Suprapubic skin (tissue), 4 donors: Measurements from ENCODE around the gene HPCAL1. TPM values are rescaled to one million over a fixed set of nuclear protein-coding genes. Genes with fewer than 3 reads are reported as not detected.
"Not testable (repeated sequence)": the region's sequence is repeated elsewhere in the genome, so short reads cannot be mapped to it uniquely, and the experiment has no call there.

ENCODE experiments used
- DNase-seq, 2 donors: peaks; one replicate each; pipeline ENCODE4 v3.0.0-alpha.2; 2019; ENCODE audit warnings: low spot score in 2 of 2
- H3K27ac ChIP-seq: fragments of 200-600 bp; sonication (generic); one replicate; pipeline ENCODE4 v1.5.1; 2019
- H3K27me3 ChIP-seq: fragments of 200-600 bp; sonication (generic); one replicate; pipeline ENCODE4 v1.5.1; 2019
- H3K36me3 ChIP-seq: fragments of 200-600 bp; sonication (generic); one replicate; pipeline ENCODE4 v1.5.1; 2019
- H3K4me1 ChIP-seq: fragments of 200-600 bp; sonication (generic); one replicate; pipeline ENCODE4 v1.5.1; 2019
- H3K4me3 ChIP-seq: fragments of 200-600 bp; sonication (generic); one replicate; pipeline ENCODE4 v1.5.1; 2019; ENCODE audit warnings: mild to moderate bottlenecking
- H3K9me3 ChIP-seq: fragments of 200-600 bp; sonication (generic); one replicate; pipeline ENCODE4 v1.5.1; 2019
- EP300 ChIP-seq: sonication (generic); formaldehyde crosslinking; IDR thresholded peaks from one replicate; pipeline ENCODE4 v1.6.1; 2017; ENCODE audit warnings: antibody characterized with exemption
- POLR2A ChIP-seq, 2 donors: fragments of 450-650 bp; IDR thresholded peaks; one replicate each; pipeline ENCODE4 v1.6.1; 2017; ENCODE audit warnings: antibody characterized with exemption in 2 of 2, mild to moderate bottlenecking in 2 of 2, moderate library complexity in 2 of 2
- POLR2AphosphoS5 ChIP-seq, 3 donors: sonication (generic); formaldehyde crosslinking; IDR thresholded peaks; one replicate each; pipeline ENCODE4 v1.6.1; 2017; ENCODE audit warnings: antibody characterized with exemption in 3 of 3
- WGBS: methylation state at CpG from one replicate; pipeline ENCODE4 v1.1.5; 2018; 5-methylcytosine and 5-hydroxymethylcytosine counted together
- total RNA-seq, 4 donors: library from RNA; depleted of rRNA; stranded (reverse); fragments of >200 nt; gene quantifications; one replicate each; pipeline ENCODE4 v1.1.0, GENCODE V29; 2016
- TF ChIP-seq, protein P1 (sequence below), 2 donors: fragments of 200-600 bp in 1 of 2; fragments of 450-650 bp in 1 of 2; sonication (generic) in 1 of 2; IDR thresholded peaks; one replicate each; pipeline ENCODE4 v1.5.1; 2016 to 2019; ENCODE audit warnings: antibody characterized with exemption in 2 of 2, mild to moderate bottlenecking in 1 of 2, moderate library complexity in 1 of 2

HPCAL1 gene
- total RNA-seq, 4 donors from 2014 or later: 27.7 to 40.7 (median 35.3) TPM

DNA sequence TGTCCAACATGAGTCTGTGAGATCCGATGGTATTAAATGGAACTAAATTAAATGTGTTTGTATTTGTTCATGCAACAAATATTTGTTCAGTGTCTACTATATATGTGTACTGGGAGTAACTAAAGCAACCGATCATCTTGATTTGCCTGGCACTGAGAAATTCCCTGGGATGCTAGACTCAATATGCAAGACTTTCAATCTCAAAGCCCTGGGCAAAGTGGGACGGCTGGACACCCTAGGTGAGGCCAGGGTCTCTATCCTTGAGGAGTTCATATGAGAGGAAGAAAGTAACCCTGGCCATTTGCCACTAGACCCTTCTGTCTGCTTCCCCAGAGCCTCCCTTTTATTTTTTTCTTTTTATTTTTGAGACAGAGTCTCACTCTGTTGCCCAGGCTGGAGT, 44.0 kb upstream of the HPCAL1 start:
- Histone ChIP-seq H3K36me3 (no peaks in the 10 kb centered on the region), H3K4me1 (no peaks in the 10 kb centered on the region), H3K27ac (no peak overlapping the region), H3K4me3 (no peak overlapping the region), H3K27me3 (no peaks in the 10 kb centered on the region), H3K9me3 (no peaks in the 10 kb centered on the region)
- DNase-seq: peak in 1 of 2 donors; percentile 21
- WGBS: 82% methylated on average over 3 of the region's 3 CpGs
- TF ChIP-seq EP300 (no peak), POLR2A (IDR thresholded peaks at IDR 0.05) (no peak)
- TF ChIP-seq, protein P1, sequence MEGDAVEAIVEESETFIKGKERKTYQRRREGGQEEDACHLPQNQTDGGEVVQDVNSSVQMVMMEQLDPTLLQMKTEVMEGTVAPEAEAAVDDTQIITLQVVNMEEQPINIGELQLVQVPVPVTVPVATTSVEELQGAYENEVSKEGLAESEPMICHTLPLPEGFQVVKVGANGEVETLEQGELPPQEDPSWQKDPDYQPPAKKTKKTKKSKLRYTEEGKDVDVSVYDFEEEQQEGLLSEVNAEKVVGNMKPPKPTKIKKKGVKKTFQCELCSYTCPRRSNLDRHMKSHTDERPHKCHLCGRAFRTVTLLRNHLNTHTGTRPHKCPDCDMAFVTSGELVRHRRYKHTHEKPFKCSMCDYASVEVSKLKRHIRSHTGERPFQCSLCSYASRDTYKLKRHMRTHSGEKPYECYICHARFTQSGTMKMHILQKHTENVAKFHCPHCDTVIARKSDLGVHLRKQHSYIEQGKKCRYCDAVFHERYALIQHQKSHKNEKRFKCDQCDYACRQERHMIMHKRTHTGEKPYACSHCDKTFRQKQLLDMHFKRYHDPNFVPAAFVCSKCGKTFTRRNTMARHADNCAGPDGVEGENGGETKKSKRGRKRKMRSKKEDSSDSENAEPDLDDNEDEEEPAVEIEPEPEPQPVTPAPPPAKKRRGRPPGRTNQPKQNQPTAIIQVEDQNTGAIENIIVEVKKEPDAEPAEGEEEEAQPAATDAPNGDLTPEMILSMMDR (IDR thresholded peaks at IDR 0.05): no peak

DNA sequence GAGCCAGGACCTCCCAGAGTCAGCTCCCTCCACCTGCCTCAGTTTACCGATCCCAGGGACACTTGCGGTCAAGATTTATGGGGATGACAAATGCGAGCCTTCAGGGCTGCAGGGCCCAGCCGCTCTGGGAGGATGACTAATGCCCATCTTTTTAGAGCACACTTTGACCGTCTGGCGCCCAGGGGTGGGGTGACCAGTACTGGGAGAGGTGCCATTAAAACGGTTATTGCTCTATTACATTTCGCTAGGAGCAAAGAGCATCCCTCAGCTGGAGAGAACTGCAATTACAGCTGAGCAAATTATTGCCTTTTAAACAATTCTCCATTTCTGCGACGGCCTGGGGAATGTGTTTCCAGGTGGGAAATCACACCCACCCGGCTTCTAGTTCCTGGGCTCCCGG, 42.6 kb upstream of the HPCAL1 start:
- no peaks in the 10 kb centered on the region for H3K27me3 ChIP-seq
- peak in 1 of 2 donors; percentile 31 for DNase-seq
- no peak overlapping the region for H3K27ac ChIP-seq
- H3K4me3 ChIP-seq: no peak overlapping the region
- WGBS: 89% methylated on average over 6 of the region's 12 CpGs
- TF ChIP-seq, protein P1 (IDR thresholded peaks at IDR 0.05): no peak
- no peaks in the 10 kb centered on the region for H3K9me3 ChIP-seq
- no peaks in the 10 kb centered on the region for H3K4me1 ChIP-seq
- H3K36me3 ChIP-seq: no peaks in the 10 kb centered on the region

DNA sequence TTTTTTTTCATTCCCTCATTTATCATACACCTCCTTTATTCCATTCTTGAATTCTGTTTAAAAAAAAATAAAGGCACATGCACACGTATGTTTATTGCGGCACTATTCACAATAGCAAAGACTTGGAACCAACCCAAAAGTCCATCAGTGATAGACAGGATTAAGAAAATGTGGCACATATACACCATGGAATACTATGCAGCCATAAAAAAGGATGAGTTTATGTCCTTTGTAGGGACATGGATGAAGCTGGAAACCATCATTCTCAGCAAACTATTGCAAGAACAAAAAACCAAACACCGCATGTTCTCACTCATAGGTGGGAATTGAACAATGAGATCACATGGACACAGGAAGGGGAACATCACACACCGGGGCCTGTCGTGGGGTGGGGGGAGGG, 39.2 kb upstream of the HPCAL1 start:
- H3K4me3 ChIP-seq, H3K27ac ChIP-seq, H3K4me1 ChIP-seq, DNase-seq, H3K9me3 ChIP-seq, H3K36me3 ChIP-seq, H3K27me3 ChIP-seq: not testable (repeated sequence)
- WGBS: 89% methylated on average over 5 of the region's 5 CpGs

DNA sequence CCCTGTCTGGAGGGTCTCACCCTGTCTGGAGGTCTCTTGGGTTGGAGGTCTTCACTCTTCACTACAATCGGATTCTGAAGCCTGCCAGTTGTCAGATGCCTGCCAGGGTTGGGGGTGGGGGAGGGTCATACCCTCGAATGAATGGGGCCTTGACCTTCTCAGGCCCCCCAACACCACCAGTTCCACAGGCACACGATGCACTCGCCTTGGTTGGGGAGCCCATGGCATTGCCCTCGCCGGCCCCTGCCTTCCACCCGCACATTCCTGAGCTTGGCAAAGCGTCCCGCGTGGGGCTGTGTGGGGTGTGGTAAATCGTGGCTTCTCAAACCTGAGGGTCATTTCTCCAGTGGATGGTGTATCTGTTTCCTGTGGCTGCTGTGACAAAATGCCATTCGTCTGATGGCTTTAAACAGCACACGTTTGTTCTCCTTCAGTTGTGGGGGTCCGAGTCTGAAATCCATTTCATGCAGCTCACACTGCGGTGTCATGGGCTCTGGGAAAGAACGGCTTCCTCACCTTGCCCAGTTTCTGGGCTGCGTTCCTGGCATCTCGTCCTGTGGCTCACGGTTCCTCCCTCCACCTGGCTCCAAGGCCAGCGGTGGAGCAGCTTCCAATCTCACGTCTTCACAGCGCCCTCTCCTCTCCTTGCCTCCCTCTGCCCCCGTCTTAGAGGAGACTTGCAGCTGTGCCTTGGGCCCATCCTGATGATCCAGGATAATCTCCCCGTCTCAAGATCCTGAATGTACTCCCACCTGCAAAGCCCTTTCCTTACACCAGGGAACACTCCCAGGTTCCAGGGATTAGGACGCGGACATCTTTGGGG, 38.0 kb upstream of the HPCAL1 start:
- WGBS: 88% methylated on average over 26 of the region's 26 CpGs
- TF ChIP-seq, protein P1 (IDR thresholded peaks at IDR 0.05): no peak
- TF ChIP-seq EP300 (no peak), POLR2AphosphoS5 (IDR thresholded peaks at IDR 0.05) (no peak), POLR2A (IDR thresholded peaks at IDR 0.05) (no peak)
- DNase-seq: peak in 1 of 2 donors; percentile 44
- no peaks in the 10 kb centered on the region for H3K27me3 ChIP-seq
- H3K36me3 ChIP-seq: no peaks in the 10 kb centered on the region
- no peak overlapping the region for H3K27ac ChIP-seq
- no peak overlapping the region for H3K4me3 ChIP-seq
- H3K9me3 ChIP-seq: no peaks in the 10 kb centered on the region
- H3K4me1 ChIP-seq: no peaks in the 10 kb centered on the region

DNA sequence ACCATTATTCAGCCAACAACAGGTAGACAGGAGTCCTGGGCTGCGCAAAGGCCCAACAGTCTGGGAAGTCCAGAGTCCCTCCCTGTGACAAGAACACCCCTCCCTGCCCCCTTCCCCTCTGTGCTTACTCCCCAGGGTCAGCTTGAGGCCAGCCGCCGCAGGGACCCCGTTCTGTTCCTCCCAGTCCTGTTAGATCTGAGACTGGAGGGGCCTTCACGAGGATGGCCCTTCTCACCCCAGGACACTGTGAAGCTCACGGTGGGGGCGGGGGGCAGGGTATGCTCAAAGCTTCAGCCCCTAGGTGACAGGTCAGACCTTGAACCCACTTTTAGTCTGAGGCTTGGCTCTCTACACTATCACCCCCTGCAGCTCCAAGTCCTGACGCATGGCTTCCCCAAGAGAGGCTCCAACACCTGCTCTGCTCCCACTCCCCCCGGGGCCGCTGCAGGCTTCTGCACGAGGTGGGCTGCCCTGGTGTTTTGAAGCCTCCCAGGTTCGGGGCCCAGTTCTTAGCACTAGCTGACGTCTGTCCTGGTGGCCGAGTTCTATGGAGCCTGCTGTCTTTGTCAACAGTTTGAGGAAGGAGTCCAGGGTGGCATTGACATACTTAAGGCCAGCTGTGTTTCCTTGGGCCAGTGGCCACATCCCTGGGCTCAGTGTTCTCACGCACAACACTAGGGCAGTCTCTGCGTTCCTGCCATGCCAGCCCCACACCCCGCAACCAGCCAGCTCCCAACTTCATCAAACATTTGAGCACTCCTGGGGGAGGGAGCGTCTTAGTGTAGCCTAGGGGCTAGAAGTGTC, 37.2 kb upstream of the HPCAL1 start:
- Histone ChIP-seq H3K36me3 (no peaks in the 10 kb centered on the region), H3K27ac (no peak overlapping the region), H3K9me3 (no peaks in the 10 kb centered on the region), H3K4me3 (no peak overlapping the region), H3K4me1 (no peaks in the 10 kb centered on the region), H3K27me3 (no peaks in the 10 kb centered on the region)
- 84% methylated on average over 18 of the region's 18 CpGs for WGBS
- peak in 1 of 2 donors; percentile 43 for DNase-seq
- TF ChIP-seq POLR2A (IDR thresholded peaks at IDR 0.05) (no peak), POLR2AphosphoS5 (IDR thresholded peaks at IDR 0.05) (no peak), EP300 (no peak)
- TF ChIP-seq, protein P1 (IDR thresholded peaks at IDR 0.05): no peak
